Mucosa of descending colon (tissue), 3 donors: ENCODE results near the gene ANKH. TPM values are rescaled to one million over a fixed set of nuclear protein-coding genes. Genes with fewer than 3 reads are reported as not detected.
A peak's percentile ranks its signal among the peaks of the same experiment; 100 is the strongest.

Experiments
- ATAC-seq: fragments of 200-7000 bp; cut with Tn5 transposase; one replicate; pipeline ENCODE4 v1.9.1; 2020; ENCODE audit warnings: mild to moderate bottlenecking, moderate library complexity
- DNase-seq, 3 donors: peaks; one replicate each; pipeline ENCODE4 v3.0.0-alpha.2; 2020
- H3K36me3 ChIP-seq: fragments of 200-600 bp; one replicate; pipeline ENCODE4 v1.8.0; 2021; ENCODE audit warnings: low read depth, mild to moderate bottlenecking
- H3K4me1 ChIP-seq: fragments of 200-600 bp; one replicate; pipeline ENCODE4 v1.8.0; 2021; ENCODE audit warnings: low read depth, mild to moderate bottlenecking
- H3K4me3 ChIP-seq: fragments of 200-600 bp; one replicate; pipeline ENCODE4 v1.8.0; 2021; ENCODE audit warnings: mild to moderate bottlenecking
- H3K9me3 ChIP-seq: fragments of 200-600 bp; one replicate; pipeline ENCODE4 v1.8.0; 2021; ENCODE audit warnings: mild to moderate bottlenecking
- CTCF ChIP-seq: fragments of 200-600 bp; IDR thresholded peaks from one replicate; pipeline ENCODE4 v1.8.0; 2022; ENCODE audit warnings: antibody characterized with exemption, mild to moderate bottlenecking
- intact Hi-C, 2 donors: fragments of 100-400 bp; cut with DNase I in 1 of 2; cut with micrococcal nuclease in 1 of 2; formaldehyde crosslinking; loops; one replicate each; pipeline versions ENCODE4 v1.11.0 to v1.11.1; 2022; cut with DNase I, micrococcal nuclease
- total RNA-seq, 3 donors: library from RNA; stranded (reverse); fragmentation: NEBNext Ultra II Directional in 2 of 3; extraction: Animal tissue kit (Norgen Biotek cat#: 25700) in 2 of 3; gene quantifications; one replicate each; pipeline versions ENCODE4 v1.2.1 to v1.2.4, GENCODE V29; 2021 to 2023
- donor health status: DM: no; HTN: no; CAD: no; lungs with moderate emphysema.
- donor health status: DM: no; HTN: no; CAD: no.
- donor health status: DM: no; HTN: yes; CAD: no.

Gene ANKH
- total RNA-seq, 3 donors from 2014 or later, result 85.4 to 177 (median 105) TPM

GRCh38 chr5:14713476-14714390 lies 157.8 kb downstream of the ANKH start:
- DNase-seq, result no peak
- Histone ChIP-seq H3K9me3 (no peaks in the 10 kb centered on the region), H3K4me3 (no peak overlapping the region), H3K4me1 (no peaks in the 10 kb centered on the region), H3K36me3 (peaks cover 3% of the 10 kb centered on the region)
- peak; percentile 9 for ATAC-seq
- TF ChIP-seq CTCF, result no peak
- intact Hi-C loops, result no loop called here

GRCh38 chr5:14712666-14713065 lies 158.9 kb downstream of the ANKH start:
- TF ChIP-seq CTCF, result no peak
- Histone ChIP-seq H3K36me3 (peaks cover 3% of the 10 kb centered on the region), H3K4me1 (no peaks in the 10 kb centered on the region), H3K9me3 (no peaks in the 10 kb centered on the region), H3K4me3 (no peak overlapping the region)
- intact Hi-C loops, result no loop called here
- ATAC-seq (no peak), DNase-seq (no peak)

DNA sequence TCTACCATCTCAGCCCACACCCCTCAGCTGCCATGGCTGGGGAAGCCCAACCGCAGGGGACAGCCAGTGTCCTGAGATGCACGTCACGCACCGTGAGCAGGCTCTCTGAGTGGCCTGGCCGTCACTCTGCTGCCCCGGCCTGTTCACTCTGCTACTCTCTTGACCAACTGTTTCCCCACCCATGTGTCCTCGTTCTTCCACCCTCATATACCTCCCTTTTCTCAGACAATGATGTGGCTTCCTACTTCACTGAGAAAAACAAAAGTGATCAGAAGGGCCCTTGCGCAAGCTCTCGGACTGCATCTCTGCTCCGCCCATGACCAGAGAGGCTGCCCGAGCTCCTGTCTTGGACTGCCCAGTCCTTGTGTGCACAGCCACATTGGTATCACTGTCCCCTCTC lies 159.4 kb downstream of the ANKH start:
- ATAC-seq (no peak), DNase-seq (no peak)
- intact Hi-C loops, result no loop called here
- Histone ChIP-seq H3K4me3 (no peak overlapping the region), H3K9me3 (no peaks in the 10 kb centered on the region), H3K4me1 (no peaks in the 10 kb centered on the region), H3K36me3 (peaks cover 3% of the 10 kb centered on the region)
- no peak for TF ChIP-seq CTCF

GRCh38 chr5:14710313-14710994 lies 161.1 kb downstream of the ANKH start:
- Histone ChIP-seq H3K36me3 (peaks cover 3% of the 10 kb centered on the region), H3K9me3 (no peaks in the 10 kb centered on the region), H3K4me1 (no peaks in the 10 kb centered on the region), H3K4me3 (no peak overlapping the region)
- ATAC-seq (no peak), DNase-seq (no peak)
- intact Hi-C loops, result no loop called here
- no peak for TF ChIP-seq CTCF

GRCh38 chr5:14708551-14708950 lies 163.0 kb downstream of the ANKH start:
- DNase-seq (no peak), ATAC-seq (no peak)
- Histone ChIP-seq H3K4me1 (no peaks in the 10 kb centered on the region), H3K4me3 (no peak overlapping the region), H3K9me3 (no peaks in the 10 kb centered on the region), H3K36me3 (peaks cover 3% of the 10 kb centered on the region)
- no peak for TF ChIP-seq CTCF
- intact Hi-C loops, result no loop called here
